Esophagus (tissue), 2 donors: ENCODE results near the gene PALLD. TPM values are rescaled to one million over a fixed set of nuclear protein-coding genes. Genes with fewer than 3 reads are reported as not detected.

Source experiments
- H3K27ac ChIP-seq, 2 donors: one replicate each; pipeline ENCODE4 v1.5.1; 2013; ENCODE audit warnings: low read depth in 2 of 2, mild to moderate bottlenecking in 2 of 2, inconsistent platforms in 1 of 2, low read length in 1 of 2, moderate library complexity in 1 of 2
- H3K27me3 ChIP-seq, 2 donors: one replicate each; pipeline ENCODE4 v1.6.1; 2013; ENCODE audit warnings: low read length in 2 of 2, control low read depth in 1 of 2, mild to moderate bottlenecking in 1 of 2; ENCODE audit not compliant: insufficient read depth in 2 of 2, control insufficient read depth in 1 of 2
- H3K36me3 ChIP-seq, 2 donors: one replicate each; pipeline ENCODE4 v1.6.1; 2013; ENCODE audit warnings: low read length in 1 of 2; ENCODE audit not compliant: control insufficient read depth in 2 of 2, insufficient read depth in 2 of 2
- H3K4me1 ChIP-seq, 2 donors: one replicate each; pipeline ENCODE4 v1.6.1; 2013; ENCODE audit warnings: low read length in 1 of 2; ENCODE audit not compliant: control insufficient read depth in 2 of 2, insufficient read depth in 2 of 2
- H3K4me3 ChIP-seq, 2 donors: one replicate each; pipeline ENCODE4 v1.5.1; 2013; ENCODE audit warnings: low read length in 2 of 2, mild to moderate bottlenecking in 2 of 2, low read depth in 1 of 2, moderate library complexity in 1 of 2
- H3K9me3 ChIP-seq, 2 donors: one replicate each; pipeline ENCODE4 v1.6.1; 2013; ENCODE audit warnings: mild to moderate bottlenecking in 2 of 2, low read depth in 1 of 2, low read length in 1 of 2, moderate library complexity in 1 of 2; ENCODE audit not compliant: control insufficient read depth in 2 of 2, insufficient read depth in 1 of 2
- WGBS, 2 donors: extraction: QIAGEN DNeasy Blood & Tissue Kit; methylation state at CpG; one replicate each; pipeline ENCODE4 v1.1.7; 2013; 5-methylcytosine and 5-hydroxymethylcytosine counted together
- polyA plus RNA-seq, 2 donors: library from polyadenylated mRNA; stranded (reverse); fragments of 200-250 nt; gene quantifications; one replicate each; pipeline ENCODE4 v1.2.3, GENCODE V29; 2013
- donor health status: healthy with polysubstance abuse.
- donor health status: Bipolar disorder and iron deficiency.

The PALLD gene
- polyA plus RNA-seq, 2 donors: 34.7 to 101 TPM

DNA sequence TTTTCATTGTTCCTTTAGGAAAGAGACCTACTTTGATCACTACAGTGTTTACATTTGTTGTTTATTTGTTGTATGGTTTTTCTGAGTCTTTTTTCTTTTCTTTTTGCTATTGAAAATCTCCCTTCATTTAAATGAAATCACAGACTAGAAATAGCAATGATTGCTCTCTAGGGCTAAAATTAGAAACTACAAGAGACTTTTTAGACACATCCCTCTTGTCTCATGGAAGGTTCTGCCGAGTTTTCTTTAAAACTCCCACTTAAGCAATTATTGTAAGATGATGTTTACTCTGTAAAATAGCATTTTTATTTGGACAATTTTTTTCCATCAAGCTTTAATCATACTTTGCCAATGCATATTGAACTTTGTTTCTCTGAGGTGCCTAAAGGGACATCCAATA, 136.6 kb downstream of the PALLD start:
- H3K4me1 ChIP-seq: no peaks in the 10 kb centered on the region
- H3K27me3 ChIP-seq: no peaks in the 10 kb centered on the region
- no peak overlapping the region for H3K27ac ChIP-seq
- no peaks in the 10 kb centered on the region for H3K9me3 ChIP-seq
- H3K36me3 ChIP-seq: no peaks in the 10 kb centered on the region
- 42 to 45% methylated on average over 1 of the region's 1 CpG for WGBS, 2 donors
- H3K4me3 ChIP-seq: no peak overlapping the region

DNA sequence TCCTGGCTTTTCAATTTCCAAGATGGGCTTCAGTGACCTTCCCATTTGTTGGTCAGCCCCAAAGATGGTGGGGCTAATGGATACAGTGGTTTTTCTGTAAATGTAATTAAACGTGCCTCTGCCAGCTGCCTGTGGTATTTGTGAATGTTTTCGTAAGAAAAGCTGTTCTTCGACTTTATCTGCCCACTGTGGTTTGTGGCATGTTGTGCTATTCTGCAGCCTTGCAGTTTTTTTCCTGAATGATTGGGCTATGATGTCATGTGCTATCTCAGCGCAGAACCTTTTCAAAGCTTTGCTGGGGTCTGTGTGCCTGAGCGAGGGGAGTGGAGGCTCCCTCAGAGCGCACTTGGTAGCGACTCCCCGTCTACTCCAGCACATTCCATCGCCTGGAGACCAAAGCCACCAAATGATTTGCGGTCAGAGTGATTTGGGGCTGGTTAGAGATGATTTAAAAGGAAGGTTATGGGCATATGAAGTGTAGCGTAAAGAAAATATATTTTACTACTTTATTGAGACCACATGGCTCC, 137.5 kb downstream of the PALLD start:
- WGBS, 2 donors: 48 to 61% methylated on average over 11 of the region's 11 CpGs

DNA sequence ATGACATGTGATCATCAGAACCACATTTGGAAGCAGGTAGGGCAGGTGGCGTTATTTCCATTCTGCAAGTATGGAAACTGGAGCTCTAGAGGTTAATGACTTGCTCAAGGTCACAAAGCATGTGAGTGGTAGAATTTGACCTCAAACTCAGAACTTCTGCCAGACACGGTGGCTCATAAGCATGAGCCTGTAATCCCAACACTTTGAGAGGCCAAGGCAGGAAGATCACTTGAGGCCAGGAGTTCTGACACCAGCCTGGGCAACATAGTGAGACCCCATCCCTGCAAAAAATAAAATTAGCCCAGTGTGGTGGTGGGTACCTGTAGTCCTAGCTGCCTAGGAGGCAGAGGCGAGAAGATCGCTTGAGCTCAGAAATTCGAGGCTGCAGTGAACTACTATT, 139.2 kb downstream of the PALLD start:
- H3K9me3 ChIP-seq: no peaks in the 10 kb centered on the region
- no peaks in the 10 kb centered on the region for H3K27me3 ChIP-seq
- no peak overlapping the region for H3K4me3 ChIP-seq
- H3K36me3 ChIP-seq: no peaks in the 10 kb centered on the region
- WGBS, 2 donors: 81 to 82% methylated on average over 5 of the region's 5 CpGs
- H3K27ac ChIP-seq: no peak overlapping the region
- no peaks in the 10 kb centered on the region for H3K4me1 ChIP-seq

More for the DNA sequence above, 137.5 kb downstream of the PALLD start:
- Histone ChIP-seq H3K9me3 (no peaks in the 10 kb centered on the region), H3K27me3 (no peaks in the 10 kb centered on the region), H3K36me3 (no peaks in the 10 kb centered on the region), H3K4me1 (no peaks in the 10 kb centered on the region), H3K4me3 (no peak overlapping the region), H3K27ac (no peak overlapping the region)

DNA sequence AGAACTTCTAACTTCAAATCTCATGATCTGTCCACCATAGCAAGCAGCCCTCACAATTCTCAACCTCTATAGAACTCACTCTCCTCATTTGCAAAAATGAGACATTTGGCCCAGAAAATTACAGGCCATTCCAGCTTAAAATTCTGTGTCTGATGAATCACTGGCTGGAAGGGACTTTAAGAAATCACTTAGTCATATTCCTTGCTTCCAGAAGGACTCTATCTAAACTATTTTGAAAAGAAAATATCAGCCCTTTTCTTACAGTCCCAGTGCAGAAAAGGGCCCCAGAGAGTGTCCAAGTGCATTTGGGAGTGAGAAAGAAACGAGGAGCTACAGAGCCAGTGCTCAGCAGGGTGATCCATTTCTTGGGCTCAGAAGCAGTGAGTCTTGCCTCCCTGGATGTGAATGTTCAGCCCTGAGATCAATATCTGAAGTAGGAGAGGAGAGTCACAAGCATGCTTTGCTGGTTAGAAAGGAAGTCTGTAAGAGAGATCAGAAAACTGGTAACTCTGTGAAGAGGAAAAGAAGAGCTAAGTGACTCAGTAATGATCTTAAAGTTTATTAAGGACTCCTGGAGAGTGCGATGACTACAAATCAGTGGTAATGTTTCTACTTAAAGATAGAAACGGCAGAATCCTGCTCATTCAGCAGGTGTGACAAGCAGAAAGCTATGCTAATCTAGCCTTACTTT, 139.8 kb downstream of the PALLD start:
- 59 to 64% methylated on average over 3 of the region's 3 CpGs for WGBS, 2 donors
- H3K9me3 ChIP-seq: no peaks in the 10 kb centered on the region
- no peak overlapping the region for H3K4me3 ChIP-seq
- H3K36me3 ChIP-seq: no peaks in the 10 kb centered on the region
- peak overlapping the region; percentile 19 to 31 for H3K27ac ChIP-seq
- no peaks in the 10 kb centered on the region for H3K4me1 ChIP-seq
- no peaks in the 10 kb centered on the region for H3K27me3 ChIP-seq

DNA sequence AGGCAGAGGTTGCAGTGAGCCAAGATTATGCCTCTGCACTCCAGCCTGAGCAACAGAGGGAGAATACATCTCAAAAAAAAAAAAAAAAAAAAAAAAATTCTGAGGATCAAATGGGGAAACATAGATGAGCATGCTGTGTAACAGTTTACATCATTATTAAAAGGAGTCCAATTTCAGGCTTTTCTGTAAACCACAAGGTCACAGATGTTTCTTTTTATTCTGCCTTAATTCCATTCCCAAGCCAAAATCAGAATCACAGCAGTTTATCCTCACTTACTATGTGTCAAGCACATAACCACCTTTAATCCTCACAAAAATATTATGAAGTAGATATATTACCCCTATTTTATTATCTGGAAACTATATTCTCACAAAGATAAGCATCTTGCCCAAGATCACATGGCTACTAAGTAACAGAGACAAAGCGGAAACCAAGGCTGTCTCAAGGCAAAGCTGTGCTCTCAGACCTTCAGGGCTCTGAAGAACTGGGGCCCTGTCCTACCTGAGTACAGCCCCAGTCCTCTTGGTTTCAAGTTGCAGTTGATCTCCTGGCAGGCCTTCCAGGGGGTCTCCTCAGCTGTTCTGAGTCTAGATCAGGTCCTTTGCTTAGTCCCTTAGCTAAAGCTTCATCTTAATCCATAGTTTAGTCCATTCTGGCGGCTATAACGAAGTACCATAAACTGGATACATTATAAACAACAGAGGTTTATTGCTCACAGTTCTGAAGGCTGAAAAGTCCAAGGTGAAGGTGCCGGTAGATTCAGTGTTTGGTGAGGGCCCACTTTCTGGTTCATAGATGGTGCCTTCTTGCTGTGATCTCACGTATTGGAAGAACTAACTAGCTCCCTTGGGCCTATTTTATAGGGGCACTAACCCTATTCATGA, 141.3 kb downstream of the PALLD start:
- H3K27me3 ChIP-seq: no peaks in the 10 kb centered on the region
- H3K27ac ChIP-seq: no peak overlapping the region
- H3K4me3 ChIP-seq: no peak overlapping the region
- H3K9me3 ChIP-seq: peaks cover 0 to 2% of the 10 kb centered on the region in 2 donors
- 71 to 88% methylated on average over 5 of the region's 5 CpGs for WGBS, 2 donors
- no peaks in the 10 kb centered on the region for H3K4me1 ChIP-seq
- no peaks in the 10 kb centered on the region for H3K36me3 ChIP-seq

DNA sequence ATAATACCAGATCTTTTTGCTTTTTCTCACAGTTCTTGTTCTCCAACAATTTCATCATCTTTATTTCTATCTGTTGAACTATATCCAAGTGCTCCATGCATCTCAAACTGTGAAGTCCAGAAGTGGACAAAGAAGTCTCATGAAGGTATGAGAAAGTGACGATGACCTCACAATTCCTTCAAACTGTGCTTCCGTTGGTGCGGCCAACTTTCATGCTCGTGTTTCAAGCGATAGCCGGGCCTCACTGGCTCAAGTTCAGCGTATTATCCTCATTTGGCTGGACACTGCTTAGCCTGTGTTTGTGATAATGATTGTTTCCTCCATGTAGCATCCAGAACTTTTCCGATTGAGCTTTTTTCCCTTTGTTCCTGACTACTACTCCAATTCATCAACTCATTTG, 143.1 kb downstream of the PALLD start:
- no peak overlapping the region for H3K27ac ChIP-seq
- no peak overlapping the region for H3K4me3 ChIP-seq
- no peaks in the 10 kb centered on the region for H3K4me1 ChIP-seq
- H3K36me3 ChIP-seq: no peaks in the 10 kb centered on the region
- no peaks in the 10 kb centered on the region for H3K27me3 ChIP-seq
- H3K9me3 ChIP-seq: peaks cover 0 to 2% of the 10 kb centered on the region in 2 donors
- WGBS, 2 donors: 83 to 84% methylated on average over 8 of the region's 8 CpGs

DNA sequence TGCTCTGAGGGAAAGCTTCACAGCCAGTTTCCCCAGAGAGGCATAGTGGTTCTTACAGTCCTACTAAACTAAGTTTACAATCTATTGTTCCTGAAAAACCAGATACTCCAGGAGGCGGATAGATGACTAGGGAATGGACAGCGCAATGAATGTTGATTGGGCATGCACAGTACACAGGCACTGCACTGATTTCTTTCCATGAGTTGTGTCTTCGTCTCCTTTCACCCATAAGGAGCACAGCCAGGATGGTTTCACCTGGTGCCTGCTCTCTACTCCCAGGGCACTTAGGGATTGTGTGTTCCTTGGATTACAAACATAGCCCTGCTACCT, 144.9 kb downstream of the PALLD start:
- Histone ChIP-seq H3K27me3 (no peaks in the 10 kb centered on the region), H3K27ac (no peak overlapping the region), H3K4me3 (no peak overlapping the region), H3K4me1 (no peaks in the 10 kb centered on the region), H3K36me3 (no peaks in the 10 kb centered on the region), H3K9me3 (peaks cover 0 to 2% of the 10 kb centered on the region in 2 donors)
- 92 to 95% methylated on average over 3 of the region's 3 CpGs for WGBS, 2 donors

DNA sequence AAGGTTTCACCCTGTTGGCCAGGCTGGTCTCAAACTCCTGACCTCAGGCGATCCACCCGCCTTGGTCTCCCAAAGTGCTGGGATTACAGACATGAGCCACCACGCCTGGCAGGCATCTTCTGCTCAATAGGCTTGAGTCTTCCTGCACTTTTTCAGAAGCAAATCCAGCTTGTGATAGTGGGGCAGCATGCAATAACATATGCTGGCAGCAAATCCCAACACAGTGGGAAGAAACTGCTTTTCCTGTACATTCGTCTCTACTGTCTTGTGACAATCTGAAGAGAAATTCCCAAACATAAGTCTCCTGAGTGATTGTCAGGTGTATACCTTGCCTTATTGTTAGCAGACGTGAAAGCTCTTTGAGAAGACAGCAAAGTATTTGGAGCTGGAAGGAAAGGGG, 145.7 kb downstream of the PALLD start:
- Histone ChIP-seq H3K27ac (no peak overlapping the region), H3K4me3 (no peak overlapping the region), H3K36me3 (no peaks in the 10 kb centered on the region), H3K27me3 (no peaks in the 10 kb centered on the region), H3K9me3 (peaks cover 0 to 2% of the 10 kb centered on the region in 2 donors), H3K4me1 (no peaks in the 10 kb centered on the region)
- 86 to 87% methylated on average over 5 of the region's 5 CpGs for WGBS, 2 donors

DNA sequence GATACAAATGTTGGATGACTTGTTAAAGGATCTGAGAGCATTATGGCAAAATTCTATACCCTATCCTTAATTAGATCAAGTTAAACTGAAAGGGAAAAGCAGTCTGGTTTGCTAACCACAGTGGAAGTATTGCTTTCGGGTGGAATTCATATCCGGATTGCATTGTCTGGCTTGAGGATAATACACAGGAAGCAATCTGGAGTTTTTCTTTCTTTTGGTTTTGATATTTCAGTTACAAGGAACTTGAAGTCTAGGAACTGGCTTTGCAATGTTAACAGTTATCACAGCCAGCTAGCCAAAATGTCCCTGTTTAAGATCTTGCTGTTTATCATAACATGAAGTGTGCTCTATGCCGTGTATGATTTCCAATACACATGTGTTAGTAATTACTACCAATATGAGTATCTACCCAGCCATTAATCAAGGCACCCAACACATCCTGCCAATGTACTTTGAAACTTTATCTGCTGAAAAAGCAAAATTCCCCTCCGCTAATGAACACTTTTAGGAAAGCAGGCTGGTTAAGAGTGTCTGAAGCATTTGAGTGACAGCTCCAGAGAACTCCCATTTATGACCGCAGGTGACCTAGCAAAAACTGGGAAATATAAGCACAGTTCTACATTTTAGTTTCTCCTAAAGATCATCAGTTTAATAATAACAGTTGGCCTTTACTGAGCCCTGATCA, 146.4 kb downstream of the PALLD start:
- H3K4me1 ChIP-seq: no peaks in the 10 kb centered on the region
- no peak overlapping the region for H3K27ac ChIP-seq
- H3K27me3 ChIP-seq: no peaks in the 10 kb centered on the region
- H3K36me3 ChIP-seq: no peaks in the 10 kb centered on the region
- no peak overlapping the region for H3K4me3 ChIP-seq
- H3K9me3 ChIP-seq: peaks cover 0 to 2% of the 10 kb centered on the region in 2 donors
- WGBS, 2 donors: 64 to 66% methylated on average over 5 of the region's 5 CpGs
